ENCODE measurements around the gene SC5D. TPM values are rescaled to one million over a fixed set of nuclear protein-coding genes. Genes with fewer than 3 reads are reported as not detected.

SC5D gene
- total RNA-seq (10 to 100 TPM; 18.3 to 28.9 (median 27.1) TPM), polyA plus RNA-seq (10 to 100 TPM; 16.9 to 18.7 TPM)
- long read RNA-seq, donor 1, transcript SC5D-201 (5 exons, 2,456 nt) = major isoform, 18 of 18 reads
- long read RNA-seq, donor 1, partial matches to known transcripts = 0 of 18 reads
- long read RNA-seq, donor 1, other reads (novel, unspliced or antisense) = 0 of 18 reads
- long read RNA-seq, donor 2, transcript SC5D-201 (5 exons, 2,456 nt) = major isoform, 73 of 83 reads
- long read RNA-seq, donor 2, partial matches to known transcripts = 4 of 83 reads
- long read RNA-seq, donor 2, other reads (novel, unspliced or antisense) = 5 of 83 reads
- long read RNA-seq, donor 3, transcript SC5D-201 (5 exons, 2,456 nt) = major isoform, 31 of 34 reads
- long read RNA-seq, donor 3, partial matches to known transcripts = 2 of 34 reads
- long read RNA-seq, donor 3, other reads (novel, unspliced or antisense) = 1 of 34 reads

- Histone ChIP-seq H3K36me3 (peaks cover 0 to 4% (median 0%) of the 10 kb centered on the region in 9 donors), H3K4me1 (peaks cover 0 to 25% (median 9%) of the 10 kb centered on the region in 12 donors), H3K27me3 (no peaks in the 10 kb centered on the region), H3K4me3 (peak within 1 kb of the TSS; percentile 47 to 91 (median 82)), H3K27ac (peak within 1 kb of the TSS; percentile 64 to 91 (median 84)), H3K9me3 (no peaks in the 10 kb centered on the region)
- 1% methylated on average over 20 to 75 of the region's 75 CpGs for WGBS, 4 donors
- DNase-seq (peak; percentile 95 to 97 (median 96)), ATAC-seq (peak; percentile 98 to 99 (median 99))
- intact Hi-C loops (cut with DNase I) = no loop called here
- peak; percentile 62 to 94 for TF ChIP-seq POLR2A (IDR thresholded peaks at IDR 0.05)
- TF ChIP-seq, protein P1, sequence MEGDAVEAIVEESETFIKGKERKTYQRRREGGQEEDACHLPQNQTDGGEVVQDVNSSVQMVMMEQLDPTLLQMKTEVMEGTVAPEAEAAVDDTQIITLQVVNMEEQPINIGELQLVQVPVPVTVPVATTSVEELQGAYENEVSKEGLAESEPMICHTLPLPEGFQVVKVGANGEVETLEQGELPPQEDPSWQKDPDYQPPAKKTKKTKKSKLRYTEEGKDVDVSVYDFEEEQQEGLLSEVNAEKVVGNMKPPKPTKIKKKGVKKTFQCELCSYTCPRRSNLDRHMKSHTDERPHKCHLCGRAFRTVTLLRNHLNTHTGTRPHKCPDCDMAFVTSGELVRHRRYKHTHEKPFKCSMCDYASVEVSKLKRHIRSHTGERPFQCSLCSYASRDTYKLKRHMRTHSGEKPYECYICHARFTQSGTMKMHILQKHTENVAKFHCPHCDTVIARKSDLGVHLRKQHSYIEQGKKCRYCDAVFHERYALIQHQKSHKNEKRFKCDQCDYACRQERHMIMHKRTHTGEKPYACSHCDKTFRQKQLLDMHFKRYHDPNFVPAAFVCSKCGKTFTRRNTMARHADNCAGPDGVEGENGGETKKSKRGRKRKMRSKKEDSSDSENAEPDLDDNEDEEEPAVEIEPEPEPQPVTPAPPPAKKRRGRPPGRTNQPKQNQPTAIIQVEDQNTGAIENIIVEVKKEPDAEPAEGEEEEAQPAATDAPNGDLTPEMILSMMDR (IDR thresholded peaks at IDR 0.05) = no peak
Observed at GRCh38 chr11:121292495-121293287, at the start of gene SC5D. Gene SC5D, plus strand, starts transcription at chr11:121292771. Its CDS starts 10,605 bp downstream, at chr11:121303376.

- Histone ChIP-seq H3K4me1 (peaks cover 0 to 4% (median 0%) of the 10 kb centered on the region in 12 donors), H3K27me3 (peaks cover 0 to 4% (median 0%) of the 10 kb centered on the region in 9 donors), H3K36me3 (no peaks in the 10 kb centered on the region), H3K27ac (no peak overlapping the region), H3K4me3 (no peak overlapping the region), H3K9me3 (no peaks in the 10 kb centered on the region)
- intact Hi-C loops (cut with DNase I) = loop anchor here in 2 of 10 donors (5.0 kb wide), 1 partner anchor 347 kb away; no protein-coding TSS in a partner anchor
- WGBS, 4 donors = 70 to 82% (median 78%) methylated on average over 9 to 10 of the region's 10 CpGs
- TF ChIP-seq POLR2A (IDR thresholded peaks at IDR 0.05) = no peak
- TF ChIP-seq, protein P1 (IDR thresholded peaks at IDR 0.05) = no peak
- DNase-seq = no peak
- no peak for ATAC-seq
Observed at GRCh38 chr11:121244884-121245283, 47.7 kb upstream of the SC5D start.

DNA sequence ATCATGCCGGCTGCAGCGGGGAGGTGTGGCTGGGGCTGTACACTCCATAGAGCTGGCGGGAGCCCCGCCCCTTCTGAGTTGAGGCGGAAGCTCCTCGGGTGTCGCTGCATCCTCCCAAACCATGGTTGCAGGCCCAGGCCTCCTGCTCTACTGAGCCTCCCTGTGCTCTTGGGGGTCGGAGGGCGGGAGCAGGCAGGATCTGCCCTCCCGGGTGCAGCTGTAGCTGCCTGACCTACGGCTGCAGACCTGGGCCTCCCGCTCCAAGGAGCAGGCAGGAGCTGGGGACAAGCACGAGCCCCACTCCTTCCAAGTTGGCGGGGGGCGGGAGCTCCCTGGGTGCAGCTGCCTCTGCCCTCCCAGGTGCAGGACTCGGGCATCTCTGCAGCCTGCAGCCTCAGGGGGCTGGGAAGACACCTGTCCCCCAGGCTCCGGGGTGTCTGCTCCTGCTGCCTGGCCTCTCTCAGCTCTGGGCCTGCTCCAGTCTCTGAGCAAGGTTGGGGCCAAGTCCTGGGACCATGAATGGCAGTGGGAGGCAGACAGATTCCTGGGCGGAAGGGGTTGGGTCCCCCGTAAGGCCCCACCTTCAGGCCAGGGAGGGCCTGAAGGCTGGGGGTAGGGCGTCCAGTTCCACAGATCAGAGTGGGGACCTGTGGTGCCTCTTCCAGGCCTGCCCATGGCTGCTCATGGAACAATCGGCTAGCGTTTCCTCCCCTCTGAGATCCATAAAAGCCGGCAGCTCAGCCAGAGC is 46.4 kb upstream of the SC5D start:
- no peak for TF ChIP-seq POLR2A (IDR thresholded peaks at IDR 0.05)
- TF ChIP-seq, protein P1 (IDR thresholded peaks at IDR 0.05) = no peak
- no peaks in the 10 kb centered on the region for H3K36me3 ChIP-seq
- H3K4me3 ChIP-seq = no peak overlapping the region
- no peaks in the 10 kb centered on the region for H3K27me3 ChIP-seq
- H3K4me1 ChIP-seq = peaks cover 0 to 4% (median 0%) of the 10 kb centered on the region in 12 donors
- WGBS, 4 donors = 80 to 88% (median 86%) methylated on average over 17 to 23 of the region's 23 CpGs
- peak in 1 of 4 donors; percentile 44 for ATAC-seq
- H3K9me3 ChIP-seq = no peaks in the 10 kb centered on the region
- intact Hi-C loops (cut with DNase I) = loop anchor here in 2 of 10 donors (5.0 kb wide), 1 partner anchor 346 kb away; no protein-coding TSS in a partner anchor
- no peak overlapping the region for H3K27ac ChIP-seq
- DNase-seq = no peak

Measured in heart left ventricle (tissue), 16 donors.